ENCODE data around the gene CCL3.
"Not testable (repeated sequence)": the region's sequence is repeated elsewhere in the genome, so short reads cannot be mapped to it uniquely, and the experiment has no call there.

The CCL3 gene

DNA sequence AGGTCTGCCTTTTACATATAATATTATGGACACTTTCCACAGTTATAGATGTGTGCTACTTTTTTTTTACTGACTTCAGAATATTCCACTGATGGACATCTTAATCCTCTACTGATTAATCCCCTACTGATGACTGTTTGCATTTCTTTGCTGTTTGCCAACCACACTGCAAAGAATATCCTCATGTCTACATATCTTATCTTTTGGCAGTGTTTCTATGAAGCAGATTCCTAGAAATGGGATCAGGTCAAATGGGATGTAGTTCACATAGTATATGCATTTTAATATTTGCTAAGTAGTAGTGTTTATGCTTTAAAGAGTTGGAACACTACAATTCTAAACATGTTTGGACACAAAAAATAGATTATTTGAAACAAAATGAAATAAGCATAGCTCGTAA, 3.2 kb downstream of the CCL3 start:
- DNase-seq (ENCODE audit: low spot score) = no peak

DNA sequence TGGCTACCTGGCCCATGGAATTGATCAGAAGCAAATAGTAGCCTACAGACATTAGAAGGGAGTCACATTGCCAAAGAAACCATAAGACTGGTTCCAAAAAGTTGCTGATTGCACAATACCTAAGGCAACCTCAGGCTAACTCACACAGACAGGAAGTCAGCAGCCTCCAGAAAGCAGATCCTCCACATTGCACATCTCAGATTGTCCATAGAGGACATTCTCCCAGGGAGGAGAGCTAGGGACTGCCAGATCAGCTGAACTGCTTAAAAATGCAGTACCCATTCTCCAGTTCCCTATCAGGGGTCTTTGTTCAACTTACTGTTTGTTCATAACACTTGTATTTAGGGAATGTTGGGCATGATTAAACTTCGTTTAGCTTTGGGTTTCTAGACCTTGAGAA, 4.2 kb downstream of the CCL3 start:
- DNase-seq (ENCODE audit: low spot score) = no peak

DNA sequence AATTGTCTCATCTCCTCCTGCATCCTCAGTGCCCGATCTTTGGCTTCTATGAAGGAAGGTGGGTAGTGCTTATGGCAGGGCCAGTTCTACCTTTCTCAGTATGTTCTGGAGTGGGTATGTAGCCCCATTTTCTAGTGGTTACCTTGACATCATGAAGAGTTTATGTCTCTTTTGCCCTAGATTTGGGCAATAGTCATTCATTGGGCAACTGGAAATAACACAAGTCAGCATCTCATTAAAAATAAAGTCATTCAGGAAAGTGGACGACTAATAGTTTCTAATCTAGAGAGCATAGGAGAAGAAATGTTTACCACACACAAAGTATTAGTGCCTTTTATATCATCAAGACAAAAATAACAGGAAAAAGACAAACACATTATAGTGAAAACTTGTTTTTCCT, 6.3 kb downstream of the CCL3 start:
- not testable (repeated sequence) for DNase-seq (ENCODE audit: low spot score)

DNA sequence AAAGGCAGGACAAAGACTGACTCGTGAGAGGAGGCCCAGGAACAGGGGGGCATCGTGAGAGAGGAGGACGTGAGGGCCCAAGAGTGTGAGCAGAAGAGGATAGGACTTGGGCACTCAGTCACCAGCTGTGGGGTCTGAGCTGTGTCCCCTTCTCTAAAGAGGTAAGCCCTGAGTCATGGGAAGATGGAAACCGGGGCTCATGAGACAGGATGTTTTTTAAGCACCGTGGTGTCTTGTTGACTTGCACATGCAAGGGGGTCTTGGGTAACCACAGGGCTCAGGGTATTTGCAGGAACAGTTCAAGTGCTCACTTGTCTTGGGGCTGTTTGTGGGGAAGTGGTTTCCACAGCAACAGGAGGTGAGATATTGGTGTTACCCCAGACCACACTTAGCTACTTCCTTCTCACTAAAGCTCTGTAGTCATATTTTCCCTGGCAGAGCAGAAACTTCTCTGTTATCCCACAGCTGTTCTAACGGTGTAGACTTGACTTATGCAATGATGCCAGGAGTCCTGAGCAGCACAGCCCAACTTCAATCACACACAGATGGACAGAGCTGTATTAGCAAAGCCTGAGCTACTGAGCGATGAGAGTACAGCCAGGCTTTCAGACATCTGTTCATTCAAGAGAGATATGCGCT, 7.3 kb downstream of the CCL3 start:
- DNase-seq (ENCODE audit: low spot score) = not testable (repeated sequence)

DNA sequence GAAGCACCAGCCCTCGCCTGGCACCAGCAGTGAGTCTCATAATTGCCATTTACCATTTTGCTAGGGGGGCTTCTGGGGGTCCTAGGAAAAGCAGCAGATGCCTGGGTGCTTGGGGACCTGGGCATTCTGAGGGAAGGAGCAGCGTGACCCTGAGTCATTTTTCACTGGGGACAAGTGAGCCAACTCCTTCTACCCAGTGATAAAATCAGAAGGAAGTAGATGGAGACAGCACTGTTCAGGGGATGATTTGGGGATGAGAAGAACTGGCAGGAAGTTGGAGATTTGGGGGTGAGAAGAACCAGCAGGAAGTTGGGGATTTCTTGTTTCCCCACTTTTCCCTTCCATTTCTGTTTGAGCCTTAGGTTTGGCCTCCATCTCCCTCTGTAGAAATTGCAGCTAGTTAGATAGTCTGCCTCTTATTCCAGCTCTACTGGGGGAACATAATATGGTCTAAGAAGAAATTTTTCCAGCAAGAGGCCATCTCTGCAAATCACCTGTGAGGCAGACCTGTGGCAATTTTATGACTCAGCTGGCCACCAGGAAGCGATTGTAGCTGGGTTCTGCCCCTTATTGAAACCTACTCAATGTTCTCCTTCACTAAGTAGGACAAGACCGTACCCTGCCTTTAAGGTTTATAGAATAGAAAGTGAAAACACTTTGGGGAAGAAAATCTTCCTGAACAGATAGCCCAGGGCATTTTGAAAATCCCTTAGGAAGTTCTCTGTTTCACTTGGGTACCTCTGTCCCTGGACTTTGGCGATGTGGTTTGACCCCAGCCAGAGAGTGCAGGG, 8.1 kb downstream of the CCL3 start:
- not testable (repeated sequence) for DNase-seq (ENCODE audit: low spot score)

DNA sequence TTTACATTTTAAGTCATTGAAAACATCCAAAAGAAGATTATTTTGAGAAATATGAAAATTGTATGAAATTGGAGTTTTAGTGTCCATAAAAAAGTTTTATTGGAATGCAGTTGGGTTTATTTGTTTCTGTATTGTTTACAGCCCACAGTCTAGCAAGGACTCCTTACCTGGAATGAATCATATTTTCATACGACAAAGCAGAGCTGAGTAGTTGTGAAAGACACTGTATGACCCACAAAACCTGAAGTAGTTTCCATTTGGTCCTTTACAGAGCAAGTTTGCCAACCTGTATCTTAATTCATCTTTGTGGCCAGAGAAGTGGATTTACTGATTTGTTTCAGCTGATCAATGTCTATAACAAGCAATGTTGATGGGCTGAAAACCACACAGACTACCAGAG, 15.6 kb downstream of the CCL3 start:
- DNase-seq (ENCODE audit: low spot score) = no peak

DNA sequence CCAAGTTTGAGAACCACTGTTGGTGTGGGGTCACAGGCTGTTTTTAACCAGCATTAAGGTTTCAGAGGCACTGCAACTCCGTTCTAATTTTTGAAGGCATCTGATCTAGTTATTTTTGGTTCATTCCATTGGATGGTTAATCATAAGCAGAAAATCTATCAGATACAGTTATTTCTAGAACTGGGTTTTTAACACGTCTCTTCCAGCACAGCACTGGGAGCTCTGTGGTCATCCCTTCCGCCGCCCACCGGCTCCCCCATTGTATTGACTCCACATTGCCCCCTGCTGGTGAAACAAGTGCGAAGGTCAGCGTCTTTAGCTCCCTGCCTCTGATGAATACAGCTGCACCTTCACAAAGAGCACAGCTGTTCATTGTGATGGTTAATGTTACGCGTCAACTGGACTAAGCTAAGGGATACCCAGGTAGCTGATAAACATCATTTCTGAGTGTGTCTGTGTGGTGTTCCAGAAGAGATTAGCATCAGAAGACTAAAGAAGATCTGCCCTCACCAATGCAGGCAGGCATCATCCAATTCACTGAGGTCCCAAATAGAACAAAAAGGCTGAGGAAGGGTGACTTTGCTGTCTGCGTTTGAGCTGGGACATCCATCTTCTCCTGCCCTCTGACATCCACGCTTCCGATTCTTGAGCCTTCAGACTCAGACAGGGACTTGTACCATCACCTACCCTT, 17.4 kb downstream of the CCL3 start:
- DNase-seq (ENCODE audit: low spot score) = peak; percentile 69

DNA sequence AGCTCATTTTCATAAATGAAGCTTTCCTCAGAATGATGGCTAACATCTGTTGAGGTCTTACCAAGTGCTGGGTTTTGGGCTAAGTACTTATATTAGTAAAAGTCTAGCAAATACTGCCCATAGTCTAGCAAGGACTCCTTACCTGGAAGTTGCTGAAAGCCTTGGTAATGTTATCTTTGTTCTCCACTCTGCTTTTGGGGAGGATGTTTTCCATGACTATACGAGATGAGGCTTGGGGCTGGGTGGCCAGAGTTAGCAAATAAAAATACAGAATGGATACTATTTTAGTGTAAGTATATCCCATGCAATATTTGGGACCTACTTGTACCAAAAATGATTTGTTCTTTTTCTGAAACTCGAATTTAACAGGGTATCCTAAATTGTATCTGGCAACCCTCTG, 18.2 kb downstream of the CCL3 start:
- no peak for DNase-seq (ENCODE audit: low spot score)

DNA sequence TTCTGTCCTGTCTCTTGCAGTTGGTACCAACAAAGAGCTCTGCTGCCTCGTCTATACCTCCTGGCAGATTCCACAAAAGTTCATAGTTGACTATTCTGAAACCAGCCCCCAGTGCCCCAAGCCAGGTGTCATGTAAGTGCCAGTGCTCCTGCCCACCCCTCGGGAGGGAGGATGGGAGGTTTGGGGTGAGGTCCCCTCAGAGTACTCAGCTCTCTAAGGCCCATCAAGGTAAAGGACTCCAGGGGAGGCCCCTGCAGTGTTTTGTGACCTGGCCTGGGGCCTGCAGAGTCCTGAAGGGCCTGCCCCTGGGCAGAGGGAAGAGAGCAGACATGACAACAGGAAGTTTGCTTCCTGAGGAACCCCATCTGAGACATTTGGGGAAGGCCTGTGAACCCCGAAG, 19.5 kb downstream of the CCL3 start:
- no peak for DNase-seq (ENCODE audit: low spot score)

DNA sequence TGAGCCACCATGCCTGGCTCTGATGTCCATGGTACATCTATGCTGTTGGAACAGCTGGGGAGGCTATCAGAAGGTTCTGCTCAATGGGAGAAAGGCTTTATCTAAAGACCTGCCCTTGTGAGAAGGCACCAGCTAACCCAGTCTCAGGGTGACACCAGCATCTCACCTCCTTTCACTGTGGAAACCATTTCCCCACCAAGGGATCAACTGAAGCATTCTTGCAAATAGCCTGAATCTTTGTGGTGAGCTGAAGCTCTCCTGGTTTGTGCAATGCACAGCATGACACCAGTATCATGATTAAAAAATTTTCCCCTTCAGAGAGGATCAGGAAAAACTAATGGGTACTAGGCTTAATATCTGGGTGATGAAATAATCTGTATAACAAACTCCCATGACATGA, 20.8 kb downstream of the CCL3 start:
- DNase-seq (ENCODE audit: low spot score) = no peak

DNA sequence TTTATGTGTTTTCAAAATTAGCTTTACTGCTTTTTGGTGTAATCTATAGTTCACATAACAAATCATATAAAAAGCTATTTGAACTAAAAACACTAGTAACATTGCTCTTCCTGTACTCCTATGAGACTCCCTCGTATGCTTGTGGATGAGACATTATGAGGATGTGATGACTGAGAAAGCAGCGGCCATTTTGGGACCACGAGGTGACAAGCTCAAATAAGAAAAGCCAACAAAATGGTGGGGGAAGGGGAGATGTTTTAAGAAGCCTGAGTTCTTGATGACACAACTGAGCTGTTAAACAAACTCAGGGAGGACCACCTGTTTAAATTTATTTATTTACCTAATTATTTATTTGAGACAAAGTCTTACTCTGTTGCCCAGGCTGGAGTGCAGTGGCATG, 21.4 kb downstream of the CCL3 start:
- no peak for DNase-seq (ENCODE audit: low spot score)

DNA sequence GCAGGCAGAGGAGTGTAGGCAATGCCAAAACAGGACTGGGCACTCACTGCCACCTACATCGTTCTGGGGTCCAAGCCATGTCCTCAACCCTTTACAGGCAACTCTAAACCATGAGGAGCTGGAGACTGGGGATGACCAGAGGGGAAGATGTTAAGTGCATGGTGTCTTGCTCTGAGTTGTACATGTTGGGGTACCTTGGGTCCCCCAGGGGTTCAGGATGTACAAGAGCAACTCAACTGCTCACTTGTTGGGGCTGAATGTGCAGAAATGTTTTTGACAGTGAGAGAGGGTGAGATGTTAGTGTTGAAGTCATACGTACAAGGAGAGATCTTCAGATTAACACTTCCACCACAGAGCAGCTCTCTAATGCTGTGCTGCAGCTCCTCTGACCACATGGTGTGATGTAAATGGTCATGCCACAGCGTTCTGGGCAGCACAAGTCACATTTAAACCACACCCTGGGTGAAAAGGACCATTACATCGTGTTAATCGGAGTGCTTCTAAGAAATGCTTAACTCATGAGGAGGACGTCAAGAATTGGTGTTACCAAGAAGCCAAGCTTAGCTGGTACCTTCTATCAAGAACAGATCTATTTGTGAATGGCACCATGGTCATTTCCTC, 23.5 kb downstream of the CCL3 start:
- no peak for DNase-seq (ENCODE audit: low spot score)

DNA sequence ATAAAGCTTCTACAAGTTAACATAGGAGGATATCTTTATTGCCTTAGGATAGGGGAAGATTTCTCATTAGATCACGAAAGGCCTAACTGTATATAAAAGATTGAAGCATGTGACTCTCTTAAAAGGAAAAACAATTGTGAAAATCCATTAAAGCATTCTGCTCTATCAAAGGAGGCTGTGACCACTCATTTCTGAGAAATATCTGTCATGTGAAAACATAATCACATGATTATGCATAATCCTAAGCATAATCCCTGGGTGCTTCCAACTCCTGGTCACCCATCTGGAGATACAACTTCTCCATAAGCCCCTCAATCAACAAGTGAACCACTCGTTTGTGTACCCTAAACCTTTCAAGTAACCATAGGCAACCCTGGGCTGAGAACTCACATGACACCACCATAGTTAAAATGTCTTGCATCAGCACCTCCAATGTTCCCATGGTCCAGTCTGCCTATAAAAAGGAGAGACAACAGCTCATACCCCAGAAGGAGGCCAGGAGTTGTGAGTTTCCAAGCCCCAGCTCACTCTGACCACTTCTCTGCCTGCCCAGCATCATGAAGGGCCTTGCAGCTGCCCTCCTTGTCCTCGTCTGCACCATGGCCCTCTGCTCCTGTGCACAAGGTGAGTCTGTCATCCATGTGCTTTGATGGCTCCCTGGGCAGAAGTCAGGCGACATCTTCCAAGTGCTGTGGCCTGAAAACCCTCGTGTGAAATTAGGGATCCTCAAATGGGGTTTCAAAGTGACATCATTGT, 26.0 kb downstream of the CCL3 start, which contains the start of gene CCL18:
Gene CCL18 (plus strand): TSS at position 487 of the 756 bp plus-strand sequence. CDS start 71 bp downstream, at position 558.
- no peak for DNase-seq (ENCODE audit: low spot score)

DNA sequence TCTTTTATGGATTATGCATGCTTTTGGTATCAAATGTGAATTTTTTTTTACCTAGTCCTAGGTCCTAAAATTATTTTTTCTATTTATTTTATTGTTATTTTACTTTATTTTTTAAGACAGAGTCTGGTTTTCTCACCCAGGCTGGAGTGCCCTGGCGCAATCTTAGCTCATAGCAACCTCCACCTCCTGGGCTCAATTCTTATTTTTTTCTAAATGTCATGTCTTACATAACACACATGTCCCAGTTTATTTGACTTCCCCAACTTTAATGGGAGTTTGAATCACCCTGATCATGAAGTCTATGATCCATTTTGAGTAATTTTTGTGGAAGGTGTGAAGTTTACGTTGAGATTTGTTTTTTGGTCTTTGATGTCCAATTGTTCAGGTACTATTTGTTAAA, 29.1 kb downstream of the CCL3 start:
- DNase-seq (ENCODE audit: low spot score) = no peak

DNA sequence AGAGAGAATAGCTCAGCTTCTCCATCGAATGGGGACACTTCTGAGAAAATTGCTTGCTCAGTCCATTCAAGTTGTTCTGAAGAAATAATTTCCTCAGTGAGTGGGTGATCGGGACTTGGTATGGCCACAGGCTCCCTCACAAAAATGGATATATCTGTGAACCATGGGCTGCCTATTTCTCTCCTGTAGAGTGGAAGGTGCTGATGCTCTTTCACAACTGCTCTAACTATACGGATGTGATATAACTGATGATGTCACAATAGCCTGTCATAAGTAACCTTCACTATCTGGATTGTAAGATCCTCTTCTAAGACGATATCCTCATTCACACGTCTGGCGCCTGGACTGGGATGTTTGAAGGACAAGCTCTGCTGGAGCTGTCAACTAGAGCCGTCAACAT, 30.5 kb downstream of the CCL3 start:
- DNase-seq (ENCODE audit: low spot score) = no peak

DNA sequence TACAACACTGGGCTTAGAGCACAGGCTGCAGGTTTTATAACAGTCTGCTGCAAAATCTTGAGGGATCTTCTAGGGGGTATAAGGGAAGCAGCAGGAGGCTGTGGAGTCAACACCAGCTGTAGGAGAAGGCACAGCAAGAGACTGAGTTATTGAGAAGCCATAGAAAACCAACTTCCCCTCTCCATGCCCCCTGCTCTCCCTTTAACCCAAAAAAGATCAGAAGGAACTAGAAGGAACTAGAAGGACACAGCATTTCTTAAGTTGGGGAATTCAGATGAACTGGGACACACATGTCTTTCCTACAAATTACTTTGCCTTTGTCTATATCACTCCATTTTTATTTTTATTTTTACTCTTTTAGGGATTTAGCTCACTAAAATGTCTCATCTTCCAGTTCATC, 32.0 kb downstream of the CCL3 start:
- DNase-seq (ENCODE audit: low spot score) = no peak

DNA sequence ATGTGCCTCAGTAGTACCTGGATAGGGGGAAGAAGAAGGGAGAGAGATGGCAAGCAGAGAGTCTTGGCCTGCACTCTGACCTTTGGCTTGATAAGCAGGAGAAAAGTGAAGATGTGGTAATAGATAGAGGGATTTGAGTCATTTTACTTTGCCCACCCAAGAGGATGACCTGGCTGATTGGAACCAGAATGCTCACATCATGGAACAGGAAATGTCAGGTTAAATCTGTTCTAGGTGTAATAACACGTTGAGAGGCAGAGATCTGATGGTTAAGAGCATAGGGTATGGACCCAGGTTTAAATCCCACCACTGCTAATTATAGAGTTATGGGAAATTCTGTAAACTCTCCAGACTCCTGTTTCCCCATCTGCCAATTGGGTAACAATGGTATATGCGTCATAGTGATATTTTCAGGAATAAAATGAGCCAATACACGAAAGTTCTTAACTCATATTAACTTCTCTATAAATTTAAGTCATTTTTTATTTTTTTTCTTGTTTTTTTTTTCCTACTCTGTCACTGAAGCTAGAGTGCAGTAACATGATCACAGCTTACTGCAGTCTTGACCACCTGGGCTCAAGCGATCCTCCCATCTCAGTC, 33.9 kb downstream of the CCL3 start:
- no peak for DNase-seq (ENCODE audit: low spot score)

DNA sequence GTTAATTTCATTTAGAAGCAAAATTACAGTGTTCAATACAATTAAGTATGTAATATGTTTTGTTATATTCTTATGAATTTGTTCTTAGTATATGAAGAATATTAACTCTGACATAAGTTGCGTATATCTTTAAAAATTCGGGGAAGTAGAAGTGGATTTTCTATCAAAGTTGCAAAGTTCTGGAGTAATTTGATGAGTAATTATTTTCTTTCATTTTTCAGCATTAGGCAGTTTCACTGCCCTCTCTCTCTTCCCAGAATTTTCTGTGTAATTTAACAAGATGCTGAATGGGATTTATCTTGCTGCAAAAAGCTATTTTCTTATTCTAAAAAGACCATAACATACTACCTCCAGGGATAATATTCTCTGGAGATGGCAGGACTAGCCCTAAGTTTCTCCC, 34.8 kb downstream of the CCL3 start:
- no peak for DNase-seq (ENCODE audit: low spot score)

DNA sequence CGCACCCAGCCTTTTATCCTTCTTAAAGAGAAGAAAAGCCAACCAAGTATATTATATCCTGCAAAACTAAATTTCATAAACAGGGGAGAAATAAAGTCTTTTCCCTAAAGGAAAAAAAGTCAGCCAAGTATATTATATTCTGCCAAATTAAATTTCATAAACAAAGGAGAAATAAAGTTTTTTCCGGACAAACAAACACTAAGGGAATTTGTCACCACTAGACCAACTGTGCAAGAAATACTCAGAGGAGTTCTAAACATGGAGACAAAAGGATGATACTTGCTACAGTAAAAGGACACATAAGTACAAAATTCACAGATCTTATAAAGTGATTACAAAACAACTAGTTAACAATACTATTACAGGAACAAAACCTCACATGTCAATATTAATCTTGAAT, 40.3 kb downstream of the CCL3 start:
- DNase-seq (ENCODE audit: low spot score) = no peak

DNA sequence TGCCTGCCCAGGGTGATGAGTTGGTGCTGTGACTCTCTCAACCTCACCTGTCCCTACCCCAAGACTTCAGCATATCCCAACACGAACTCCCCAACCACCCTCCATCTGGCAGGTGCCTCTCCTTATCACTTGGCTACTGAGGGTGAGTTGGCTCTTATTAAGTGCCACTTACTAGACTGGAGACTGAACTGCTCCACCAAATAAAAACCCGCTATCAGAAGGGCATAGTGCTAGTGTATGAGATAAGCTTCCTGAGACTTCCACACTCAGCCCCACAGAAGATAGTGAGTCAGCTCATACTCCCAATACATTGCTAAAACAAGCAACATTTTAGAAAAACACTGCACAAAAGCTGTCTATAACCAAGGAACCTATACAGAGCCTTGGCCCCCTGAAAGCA, 41.9 kb downstream of the CCL3 start:
- DNase-seq (ENCODE audit: low spot score) = no peak

All from AG20443 (cell line).